Aorta (tissue), 5 donors: ENCODE measurements around the gene LRRC18. TPM values are rescaled to one million over a fixed set of nuclear protein-coding genes. Genes with fewer than 3 reads are reported as not detected.

Experiments used
- ATAC-seq: fragments of 200-7000 bp; cut with Tn5 transposase; one replicate; pipeline ENCODE4 v1.9.1; 2022; ENCODE audit warnings: moderate library complexity; ENCODE audit not compliant: low FRiP score
- DNase-seq, 2 donors: peaks; one replicate each; pipeline ENCODE4 v3.0.0-alpha.2; 2020
- H3K27ac ChIP-seq, 2 donors: one replicate each; pipeline ENCODE4 v1.5.1; 2013; ENCODE audit warnings: low read length in 2 of 2, mild to moderate bottlenecking in 2 of 2, moderate library complexity in 2 of 2, control low read depth in 1 of 2, inconsistent platforms in 1 of 2, low read depth in 1 of 2
- H3K27me3 ChIP-seq, 2 donors: one replicate each; pipeline ENCODE4 v1.6.1; 2013; ENCODE audit warnings: control low read depth in 1 of 2, low read length in 1 of 2, mild to moderate bottlenecking in 1 of 2, moderate library complexity in 1 of 2; ENCODE audit not compliant: insufficient read depth in 2 of 2, control insufficient read depth in 1 of 2
- H3K36me3 ChIP-seq, 2 donors: one replicate each; pipeline ENCODE4 v1.6.1; 2013; ENCODE audit warnings: control low read depth in 1 of 2, low read length in 1 of 2, mild to moderate bottlenecking in 1 of 2; ENCODE audit not compliant: insufficient read depth in 2 of 2, control insufficient read depth in 1 of 2
- H3K4me1 ChIP-seq, 2 donors: one replicate each; pipeline ENCODE4 v1.6.1; 2013; ENCODE audit warnings: low read length in 2 of 2, control low read depth in 1 of 2, mild to moderate bottlenecking in 1 of 2, moderate library complexity in 1 of 2; ENCODE audit not compliant: insufficient read depth in 2 of 2, control insufficient read depth in 1 of 2
- H3K4me3 ChIP-seq, 2 donors: one replicate each; pipeline ENCODE4 v1.5.1; 2013; ENCODE audit warnings: low read length in 2 of 2, control low read depth in 1 of 2, mild to moderate bottlenecking in 1 of 2
- H3K9me3 ChIP-seq: one replicate; pipeline ENCODE4 v1.6.1; 2013; ENCODE audit warnings: mild to moderate bottlenecking, low read length; ENCODE audit not compliant: control insufficient read depth
- WGBS, 2 donors: extraction: QIAGEN DNeasy Blood & Tissue Kit; methylation state at CpG; one replicate each; pipeline ENCODE4 v1.1.7; 2013; 5-methylcytosine and 5-hydroxymethylcytosine counted together
- intact Hi-C, 2 donors: fragments of 100-400 bp; cut with DNase I; formaldehyde crosslinking; loops; one replicate each; pipeline versions ENCODE4 v1.14.2 to v1.15.0; 2022
- polyA plus RNA-seq, 2 donors: library from polyadenylated mRNA; stranded (reverse); fragments of 200-250 nt; gene quantifications; one replicate each; pipeline ENCODE4 v1.2.3, GENCODE V29; 2013
- total RNA-seq, 2 donors: library from RNA; stranded (reverse); fragmentation: NEBNext Ultra II Directional; extraction: Animal tissue kit (Norgen Biotek cat#: 25700); gene quantifications; one replicate each; pipeline ENCODE4 v1.2.1, GENCODE V29; 2021
- donor health status: healthy with polysubstance abuse.
- donor health status: Bipolar disorder and iron deficiency.
- donor health status: DM: no; HTN: no; CAD: no.
- donor health status: DM: no; HTN: no; CAD: no.
- donor health status: DM: yes; HTN: yes; CAD: no.

LRRC18 gene
- total and polyA plus RNA-seq, 4 donors = not detected

GRCh38 chr10:48948470-48949037 lies 8.9 kb upstream of the LRRC18 start:
- WGBS, 2 donors = 49 to 51% methylated on average over 2 of the region's 2 CpGs
- ATAC-seq (no peak), DNase-seq (no peak)
- intact Hi-C loops = no loop called here
- Histone ChIP-seq H3K4me1 (peaks cover 0 to 5% of the 10 kb centered on the region in 2 donors), H3K9me3 (no peaks in the 10 kb centered on the region), H3K4me3 (no peak overlapping the region), H3K36me3 (no peaks in the 10 kb centered on the region), H3K27me3 (no peaks in the 10 kb centered on the region), H3K27ac (no peak overlapping the region)

GRCh38 chr10:48947690-48948469 lies 8.2 kb upstream of the LRRC18 start:
- ATAC-seq (no peak), DNase-seq (no peak)
- H3K9me3 ChIP-seq = no peaks in the 10 kb centered on the region
- H3K4me1 ChIP-seq = peaks cover 0 to 5% of the 10 kb centered on the region in 2 donors
- intact Hi-C loops = no loop called here
- H3K36me3 ChIP-seq = no peaks in the 10 kb centered on the region
- 7 to 13% methylated on average over 10 of the region's 10 CpGs for WGBS, 2 donors
- no peak overlapping the region for H3K4me3 ChIP-seq
- no peak overlapping the region for H3K27ac ChIP-seq
- no peaks in the 10 kb centered on the region for H3K27me3 ChIP-seq

GRCh38 chr10:48946891-48947500 lies 7.4 kb upstream of the LRRC18 start:
- no peak overlapping the region for H3K4me3 ChIP-seq
- peaks cover 0 to 5% of the 10 kb centered on the region in 2 donors for H3K4me1 ChIP-seq
- intact Hi-C loops = no loop called here
- H3K9me3 ChIP-seq = no peaks in the 10 kb centered on the region
- H3K36me3 ChIP-seq = no peaks in the 10 kb centered on the region
- H3K27me3 ChIP-seq = no peaks in the 10 kb centered on the region
- ATAC-seq (no peak), DNase-seq (no peak)
- no peak overlapping the region for H3K27ac ChIP-seq
- WGBS, 2 donors = 33% methylated on average over 12 of the region's 12 CpGs

GRCh38 chr10:48946332-48946731 lies 6.7 kb upstream of the LRRC18 start:
- no peaks in the 10 kb centered on the region for H3K27me3 ChIP-seq
- DNase-seq (no peak), ATAC-seq (no peak)
- no peak overlapping the region for H3K4me3 ChIP-seq
- H3K9me3 ChIP-seq = no peaks in the 10 kb centered on the region
- H3K4me1 ChIP-seq = peaks cover 0 to 5% of the 10 kb centered on the region in 2 donors
- no peaks in the 10 kb centered on the region for H3K36me3 ChIP-seq
- intact Hi-C loops = no loop called here
- WGBS, 2 donors = 31 to 34% methylated on average over 5 of the region's 5 CpGs
- H3K27ac ChIP-seq = no peak overlapping the region

GRCh38 chr10:48945441-48946130 lies 5.9 kb upstream of the LRRC18 start:
- peaks cover 0 to 5% of the 10 kb centered on the region in 2 donors for H3K4me1 ChIP-seq
- 62 to 72% methylated on average over 6 of the region's 6 CpGs for WGBS, 2 donors
- intact Hi-C loops = no loop called here
- H3K9me3 ChIP-seq = no peaks in the 10 kb centered on the region
- no peak overlapping the region for H3K27ac ChIP-seq
- no peak overlapping the region for H3K4me3 ChIP-seq
- H3K36me3 ChIP-seq = no peaks in the 10 kb centered on the region
- DNase-seq (no peak), ATAC-seq (no peak)
- H3K27me3 ChIP-seq = no peaks in the 10 kb centered on the region

GRCh38 chr10:48944171-48944570 lies 4.5 kb upstream of the LRRC18 start:
- H3K4me3 ChIP-seq = no peak overlapping the region
- WGBS, 2 donors = 95 to 97% methylated on average over 3 of the region's 3 CpGs
- intact Hi-C loops = no loop called here
- H3K27ac ChIP-seq = no peak overlapping the region
- H3K36me3 ChIP-seq = no peaks in the 10 kb centered on the region
- no peaks in the 10 kb centered on the region for H3K27me3 ChIP-seq
- H3K4me1 ChIP-seq = peaks cover 0 to 5% of the 10 kb centered on the region in 2 donors
- no peak for DNase-seq
- H3K9me3 ChIP-seq = no peaks in the 10 kb centered on the region
- no peak for ATAC-seq

GRCh38 chr10:48943096-48943495 lies 3.5 kb upstream of the LRRC18 start:
- ATAC-seq (no peak), DNase-seq (no peak)
- intact Hi-C loops = no loop called here
- peaks cover 0 to 5% of the 10 kb centered on the region in 2 donors for H3K4me1 ChIP-seq
- H3K27me3 ChIP-seq = no peaks in the 10 kb centered on the region
- no peaks in the 10 kb centered on the region for H3K36me3 ChIP-seq
- H3K9me3 ChIP-seq = no peaks in the 10 kb centered on the region
- whole genome bisulfite sequencing, 2 donors = 94 to 96% methylated on average over 10 of the region's 10 CpGs
- no peak overlapping the region for H3K27ac ChIP-seq
- H3K4me3 ChIP-seq = no peak overlapping the region

- no peaks in the 10 kb centered on the region for H3K27me3 ChIP-seq
- H3K36me3 ChIP-seq = no peaks in the 10 kb centered on the region
- H3K4me3 ChIP-seq = no peak overlapping the region
- no peak for DNase-seq
- 92 to 96% methylated on average over 10 of the region's 10 CpGs for WGBS, 2 donors
- intact Hi-C loops = no loop called here
- no peak for ATAC-seq
- H3K4me1 ChIP-seq = peaks cover 0 to 2% of the 10 kb centered on the region in 2 donors
- no peaks in the 10 kb centered on the region for H3K9me3 ChIP-seq
- H3K27ac ChIP-seq = no peak overlapping the region
Observed at GRCh38 chr10:48941427-48942075, 1.9 kb upstream of the LRRC18 start.
